H1 (cell line): Measurements from ENCODE around the gene RASSF5.

Source experiments
- CHD1 ChIP-seq: IDR thresholded peaks from 2 replicates; pipeline ENCODE4 v1.6.1; 2012; ENCODE audit warnings: low read depth, low read length, improper control_type of control experiment
- FOSL1 ChIP-seq: IDR thresholded peaks from 2 replicates; pipeline ENCODE4 v1.6.1; 2011; ENCODE audit warnings: mild to moderate bottlenecking, low read depth, low read length, moderate library complexity; ENCODE audit not compliant: insufficient read depth
- NRF1 ChIP-seq: IDR thresholded peaks from 2 replicates; pipeline ENCODE4 v1.6.1; 2011; ENCODE audit warnings: mild to moderate bottlenecking, low read depth, low read length, improper control_type of control experiment
- POU5F1 ChIP-seq: IDR thresholded peaks from 2 replicates; pipeline ENCODE4 v1.6.1; 2011; ENCODE audit warnings: low read depth, mild to moderate bottlenecking, low read length, moderate library complexity
- SIN3A ChIP-seq, 2 experiments: IDR thresholded peaks in 1 of 2; conservative IDR thresholded peaks in 1 of 2; 2 replicates each; pipeline ENCODE4 v1.6.1; 2011 to 2012; ENCODE audit warnings: low read length in 2 of 2, improper control_type of control experiment in 1 of 2, low read depth in 1 of 2, mild to moderate bottlenecking in 1 of 2

DNA sequence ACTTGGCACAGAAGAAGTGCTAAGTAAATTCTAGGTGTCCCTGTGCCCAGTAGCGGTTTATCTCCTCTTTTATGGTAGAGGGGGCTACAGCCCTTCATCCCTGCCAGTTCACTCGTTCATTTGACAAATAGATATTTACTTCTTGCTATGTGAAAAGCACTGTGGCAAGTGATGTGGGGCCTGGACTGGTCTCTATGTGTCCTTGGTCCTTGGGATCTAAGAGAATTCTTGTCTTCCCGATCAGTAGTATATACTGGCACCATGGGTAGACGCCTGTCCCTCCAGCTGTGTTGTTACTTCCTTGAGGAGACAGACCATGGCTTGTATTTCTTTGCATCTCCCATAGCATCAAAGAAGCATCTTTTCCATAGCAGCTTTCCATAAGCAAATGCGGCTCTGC is 75.2 kb downstream of the RASSF5 start:
- no peak for TF ChIP-seq NRF1
- no peak for TF ChIP-seq POU5F1
- no peak for TF ChIP-seq FOSL1
- TF ChIP-seq SIN3A (conservative IDR thresholded peaks at IDR 0.05 in 1 of 2, IDR thresholded peaks at IDR 0.05 in 1 of 2; ENCODE audit: low read depth in 1 of 2, low read length in 2 of 2), result no peak
- TF ChIP-seq CHD1, result no peak
